K562 (cell line): Measurements from ENCODE around the gene SH3BGR. TPM values are rescaled to one million over a fixed set of nuclear protein-coding genes. Genes with fewer than 3 reads are reported as not detected.

Experiments
- FOXK1 ChIP-seq: sonication (generic); formaldehyde crosslinking; IDR thresholded peaks from 2 replicates; pipeline ENCODE4 v1.8.0; 2022; ENCODE audit warnings: missing genetic modification reagents, mild to moderate bottlenecking, borderline replicate concordance
- MBD2 ChIP-seq: sonication (generic); IDR thresholded peaks from 2 replicates; pipeline ENCODE4 v1.6.1; 2016; ENCODE audit warnings: low read depth, borderline replicate concordance
- polyA plus RNA-seq, 8 experiments: library from polyadenylated mRNA; depleted of rRNA in 4 of 8; stranded (reverse) in 5 of 8; unstranded in 3 of 8; fragments of >200 nt; fragmentation: Nextera tagmentation in 2 of 8; fragmentation: Illumina TruSeq in 1 of 8; extraction: Ambion mirVana in 2 of 8; extraction: Trizol in 1 of 8; gene quantifications; 2 replicates each; pipeline versions ENCODE4 v1.2.1 to v1.2.3, GENCODE V29; 2011 to 2014; ENCODE audit warnings: inconsistent platforms in 1 of 8, missing spikeins in 1 of 8
- total RNA-seq, 7 experiments: library from RNA; depleted of rRNA in 6 of 7; stranded (reverse); fragments of >200 nt in 6 of 7; fragmentation: Illumina TruSeq in 2 of 7; extraction: Trizol in 2 of 7; gene quantifications; 2 replicates each; pipeline versions ENCODE4 v1.2.1 to v1.2.3, GENCODE V29; 2011 to 2021; ENCODE audit warnings: low replicate concordance in 1 of 7
- TF ChIP-seq, protein P1 (sequence below): sonication (generic); formaldehyde crosslinking; IDR thresholded peaks from 2 replicates; pipeline ENCODE4 v1.8.0; 2022; ENCODE audit warnings: mild to moderate bottlenecking, missing genetic modification reagents
- TF ChIP-seq, protein P2 (sequence below): sonication (generic); formaldehyde crosslinking; IDR thresholded peaks from 2 replicates; pipeline ENCODE4 v1.8.1; 2022; ENCODE audit warnings: missing genetic modification reagents
- TF ChIP-seq, protein P3 (sequence below): sonication (generic); formaldehyde crosslinking; IDR thresholded peaks from 2 replicates; pipeline ENCODE4 v1.8.1; 2023; ENCODE audit warnings: mild to moderate bottlenecking, missing genetic modification reagents
- TF ChIP-seq, protein P4 (sequence below): fragments of 250-450 bp; sonication (Bioruptor Pico); IDR thresholded peaks from 2 replicates; pipeline ENCODE4 v1.4.0; 2020
- TF ChIP-seq, protein P5 (sequence below): fragments of 200-400 bp; formaldehyde crosslinking; IDR thresholded peaks from 2 replicates; pipeline ENCODE4 v1.6.1; 2017; ENCODE audit warnings: mild to moderate bottlenecking, low read depth, low read length, moderate library complexity

SH3BGR gene
- total and polyA plus RNA-seq, 9 of the 15 experiments (the other 6 are each of a cell fraction or from before 2014, with no cell fraction given): 6.6 to 42.9 (median 25.6) TPM

DNA sequence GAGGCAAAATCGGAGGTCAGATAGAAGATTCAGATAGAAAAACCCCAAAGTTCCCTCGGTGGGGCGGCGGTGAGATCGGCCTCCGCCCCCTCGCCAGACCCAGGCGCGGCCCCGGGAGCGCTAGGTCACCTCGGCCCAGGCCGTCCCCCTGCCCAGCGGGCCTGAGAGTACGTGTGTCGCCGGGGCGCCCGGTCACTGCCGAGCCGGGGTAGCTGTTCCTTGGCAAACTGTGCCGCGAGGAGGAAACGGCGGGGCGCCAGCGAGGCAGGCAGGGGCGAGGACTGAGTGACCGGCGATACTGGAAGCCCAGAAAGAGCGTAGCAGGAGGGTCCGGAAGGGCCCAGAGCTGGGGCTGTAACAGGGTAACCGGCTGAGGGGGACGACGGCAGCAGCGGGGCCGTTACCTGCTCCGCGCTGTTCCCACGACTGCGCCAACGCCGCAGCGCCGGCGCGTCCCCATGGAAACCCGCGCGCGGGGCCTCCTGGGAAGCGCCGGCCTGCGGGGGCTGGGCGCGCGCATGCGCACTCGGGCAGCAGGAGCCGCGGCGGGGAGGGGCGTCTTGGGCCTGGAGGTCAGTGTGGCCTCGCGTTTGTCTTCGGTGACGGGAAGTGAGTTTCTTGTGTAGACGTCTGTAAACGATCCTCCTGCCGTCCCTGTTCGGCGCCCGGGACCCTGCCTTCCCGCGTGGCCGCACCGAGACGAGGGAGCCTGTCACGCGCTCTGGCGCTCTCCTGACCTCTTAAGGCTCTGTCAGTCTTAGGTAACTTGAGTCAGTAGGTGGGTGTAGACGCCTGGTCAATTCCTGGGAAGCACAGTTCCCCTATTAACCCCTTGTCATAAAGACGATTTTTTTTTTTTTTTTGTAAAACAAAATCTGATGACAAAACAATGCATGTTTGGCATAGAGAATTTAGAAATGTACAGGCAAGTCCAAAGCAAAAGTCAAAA lies 6.2 kb upstream of the SH3BGR start, which contains the start of gene LCA5L (continued):
- TF ChIP-seq, protein P1, sequence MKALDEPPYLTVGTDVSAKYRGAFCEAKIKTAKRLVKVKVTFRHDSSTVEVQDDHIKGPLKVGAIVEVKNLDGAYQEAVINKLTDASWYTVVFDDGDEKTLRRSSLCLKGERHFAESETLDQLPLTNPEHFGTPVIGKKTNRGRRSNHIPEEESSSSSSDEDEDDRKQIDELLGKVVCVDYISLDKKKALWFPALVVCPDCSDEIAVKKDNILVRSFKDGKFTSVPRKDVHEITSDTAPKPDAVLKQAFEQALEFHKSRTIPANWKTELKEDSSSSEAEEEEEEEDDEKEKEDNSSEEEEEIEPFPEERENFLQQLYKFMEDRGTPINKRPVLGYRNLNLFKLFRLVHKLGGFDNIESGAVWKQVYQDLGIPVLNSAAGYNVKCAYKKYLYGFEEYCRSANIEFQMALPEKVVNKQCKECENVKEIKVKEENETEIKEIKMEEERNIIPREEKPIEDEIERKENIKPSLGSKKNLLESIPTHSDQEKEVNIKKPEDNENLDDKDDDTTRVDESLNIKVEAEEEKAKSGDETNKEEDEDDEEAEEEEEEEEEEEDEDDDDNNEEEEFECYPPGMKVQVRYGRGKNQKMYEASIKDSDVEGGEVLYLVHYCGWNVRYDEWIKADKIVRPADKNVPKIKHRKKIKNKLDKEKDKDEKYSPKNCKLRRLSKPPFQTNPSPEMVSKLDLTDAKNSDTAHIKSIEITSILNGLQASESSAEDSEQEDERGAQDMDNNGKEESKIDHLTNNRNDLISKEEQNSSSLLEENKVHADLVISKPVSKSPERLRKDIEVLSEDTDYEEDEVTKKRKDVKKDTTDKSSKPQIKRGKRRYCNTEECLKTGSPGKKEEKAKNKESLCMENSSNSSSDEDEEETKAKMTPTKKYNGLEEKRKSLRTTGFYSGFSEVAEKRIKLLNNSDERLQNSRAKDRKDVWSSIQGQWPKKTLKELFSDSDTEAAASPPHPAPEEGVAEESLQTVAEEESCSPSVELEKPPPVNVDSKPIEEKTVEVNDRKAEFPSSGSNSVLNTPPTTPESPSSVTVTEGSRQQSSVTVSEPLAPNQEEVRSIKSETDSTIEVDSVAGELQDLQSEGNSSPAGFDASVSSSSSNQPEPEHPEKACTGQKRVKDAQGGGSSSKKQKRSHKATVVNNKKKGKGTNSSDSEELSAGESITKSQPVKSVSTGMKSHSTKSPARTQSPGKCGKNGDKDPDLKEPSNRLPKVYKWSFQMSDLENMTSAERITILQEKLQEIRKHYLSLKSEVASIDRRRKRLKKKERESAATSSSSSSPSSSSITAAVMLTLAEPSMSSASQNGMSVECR (CRISPR knock-in tag): peak; percentile 82
- TF ChIP-seq, protein P2, sequence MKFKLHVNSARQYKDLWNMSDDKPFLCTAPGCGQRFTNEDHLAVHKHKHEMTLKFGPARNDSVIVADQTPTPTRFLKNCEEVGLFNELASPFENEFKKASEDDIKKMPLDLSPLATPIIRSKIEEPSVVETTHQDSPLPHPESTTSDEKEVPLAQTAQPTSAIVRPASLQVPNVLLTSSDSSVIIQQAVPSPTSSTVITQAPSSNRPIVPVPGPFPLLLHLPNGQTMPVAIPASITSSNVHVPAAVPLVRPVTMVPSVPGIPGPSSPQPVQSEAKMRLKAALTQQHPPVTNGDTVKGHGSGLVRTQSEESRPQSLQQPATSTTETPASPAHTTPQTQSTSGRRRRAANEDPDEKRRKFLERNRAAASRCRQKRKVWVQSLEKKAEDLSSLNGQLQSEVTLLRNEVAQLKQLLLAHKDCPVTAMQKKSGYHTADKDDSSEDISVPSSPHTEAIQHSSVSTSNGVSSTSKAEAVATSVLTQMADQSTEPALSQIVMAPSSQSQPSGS: no peak
- TF ChIP-seq, protein P3, sequence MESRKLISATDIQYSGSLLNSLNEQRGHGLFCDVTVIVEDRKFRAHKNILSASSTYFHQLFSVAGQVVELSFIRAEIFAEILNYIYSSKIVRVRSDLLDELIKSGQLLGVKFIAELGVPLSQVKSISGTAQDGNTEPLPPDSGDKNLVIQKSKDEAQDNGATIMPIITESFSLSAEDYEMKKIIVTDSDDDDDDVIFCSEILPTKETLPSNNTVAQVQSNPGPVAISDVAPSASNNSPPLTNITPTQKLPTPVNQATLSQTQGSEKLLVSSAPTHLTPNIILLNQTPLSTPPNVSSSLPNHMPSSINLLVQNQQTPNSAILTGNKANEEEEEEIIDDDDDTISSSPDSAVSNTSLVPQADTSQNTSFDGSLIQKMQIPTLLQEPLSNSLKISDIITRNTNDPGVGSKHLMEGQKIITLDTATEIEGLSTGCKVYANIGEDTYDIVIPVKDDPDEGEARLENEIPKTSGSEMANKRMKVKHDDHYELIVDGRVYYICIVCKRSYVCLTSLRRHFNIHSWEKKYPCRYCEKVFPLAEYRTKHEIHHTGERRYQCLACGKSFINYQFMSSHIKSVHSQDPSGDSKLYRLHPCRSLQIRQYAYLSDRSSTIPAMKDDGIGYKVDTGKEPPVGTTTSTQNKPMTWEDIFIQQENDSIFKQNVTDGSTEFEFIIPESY: peak; percentile 43; the same call in 1 of the 2 replicates
- TF ChIP-seq FOXK1 (peak; percentile 92), MBD2 (no peak)
- TF ChIP-seq, protein P4, sequence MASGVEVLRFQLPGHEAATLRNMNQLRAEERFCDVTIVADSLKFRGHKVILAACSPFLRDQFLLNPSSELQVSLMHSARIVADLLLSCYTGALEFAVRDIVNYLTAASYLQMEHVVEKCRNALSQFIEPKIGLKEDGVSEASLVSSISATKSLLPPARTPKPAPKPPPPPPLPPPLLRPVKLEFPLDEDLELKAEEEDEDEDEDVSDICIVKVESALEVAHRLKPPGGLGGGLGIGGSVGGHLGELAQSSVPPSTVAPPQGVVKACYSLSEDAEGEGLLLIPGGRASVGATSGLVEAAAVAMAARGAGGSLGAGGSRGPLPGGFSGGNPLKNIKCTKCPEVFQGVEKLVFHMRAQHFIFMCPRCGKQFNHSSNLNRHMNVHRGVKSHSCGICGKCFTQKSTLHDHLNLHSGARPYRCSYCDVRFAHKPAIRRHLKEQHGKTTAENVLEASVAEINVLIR (CRISPR knock-in tag): peak; percentile 26; the same call in 1 of the 2 replicates
- TF ChIP-seq, protein P5, sequence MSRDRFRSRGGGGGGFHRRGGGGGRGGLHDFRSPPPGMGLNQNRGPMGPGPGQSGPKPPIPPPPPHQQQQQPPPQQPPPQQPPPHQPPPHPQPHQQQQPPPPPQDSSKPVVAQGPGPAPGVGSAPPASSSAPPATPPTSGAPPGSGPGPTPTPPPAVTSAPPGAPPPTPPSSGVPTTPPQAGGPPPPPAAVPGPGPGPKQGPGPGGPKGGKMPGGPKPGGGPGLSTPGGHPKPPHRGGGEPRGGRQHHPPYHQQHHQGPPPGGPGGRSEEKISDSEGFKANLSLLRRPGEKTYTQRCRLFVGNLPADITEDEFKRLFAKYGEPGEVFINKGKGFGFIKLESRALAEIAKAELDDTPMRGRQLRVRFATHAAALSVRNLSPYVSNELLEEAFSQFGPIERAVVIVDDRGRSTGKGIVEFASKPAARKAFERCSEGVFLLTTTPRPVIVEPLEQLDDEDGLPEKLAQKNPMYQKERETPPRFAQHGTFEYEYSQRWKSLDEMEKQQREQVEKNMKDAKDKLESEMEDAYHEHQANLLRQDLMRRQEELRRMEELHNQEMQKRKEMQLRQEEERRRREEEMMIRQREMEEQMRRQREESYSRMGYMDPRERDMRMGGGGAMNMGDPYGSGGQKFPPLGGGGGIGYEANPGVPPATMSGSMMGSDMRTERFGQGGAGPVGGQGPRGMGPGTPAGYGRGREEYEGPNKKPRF: no peak
